ENCODE results near the gene TCN2. TPM values are rescaled to one million over a fixed set of nuclear protein-coding genes. Genes with fewer than 3 reads are reported as not detected.

Gene TCN2
- total and polyA plus RNA-seq, 9 of the 15 experiments (the other 6 are each of a cell fraction or from before 2014, with no cell fraction given), result 0.88 to 5.4 (median 1.7) TPM

DNA sequence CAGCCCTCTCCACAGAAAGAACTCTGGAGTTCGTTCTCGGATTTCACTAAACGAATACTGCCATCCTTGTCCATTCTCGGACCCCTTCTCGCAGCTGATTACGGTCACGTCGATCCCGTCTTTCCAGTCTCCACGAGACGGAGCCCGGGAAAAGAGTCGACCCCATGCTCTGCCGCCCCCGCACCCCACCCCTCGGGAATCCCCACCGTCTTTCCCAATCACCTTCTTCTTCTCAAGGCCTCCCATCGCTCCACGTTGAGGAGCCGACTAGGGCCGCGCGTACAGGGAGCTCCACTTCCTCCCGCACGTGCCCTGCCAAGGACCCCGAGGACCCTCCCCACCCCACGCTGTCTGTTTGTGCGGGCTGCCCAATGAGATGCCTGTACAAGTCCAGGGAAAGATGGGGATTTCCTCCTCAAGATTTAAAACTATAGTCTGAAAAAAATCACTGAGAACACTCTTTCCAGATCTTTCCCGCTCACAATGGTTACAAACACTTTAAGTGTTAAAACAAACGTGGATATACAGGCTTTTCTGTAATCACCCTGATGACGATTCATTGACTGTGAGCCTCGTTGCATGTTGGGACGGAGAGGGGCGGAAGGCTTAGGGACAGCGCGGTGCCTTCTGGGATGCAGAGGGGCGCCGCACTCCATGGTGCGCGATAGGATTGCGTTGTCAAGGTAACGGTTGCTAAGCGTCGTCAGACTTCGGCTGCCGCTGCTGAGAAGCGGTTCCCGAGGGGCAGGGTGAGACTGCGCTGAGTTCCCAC, 15.2 kb upstream of the TCN2 start, which contains the start of gene PES1:
PES1 (minus strand) TSS at position 323 of the 772 bp plus-strand sequence; CDS start at position 246, 77 bp downstream.
- FAIRE-seq (peak; percentile 99), DNase-seq (ENCODE audit: extremely low read depth in 1 of 4, low spot score in 3 of 4) (peak; percentile 89 to 97 (median 92)), ATAC-seq (peak; percentile 99)
- peak within 1 kb of the TSS; percentile 93 for H3K27ac ChIP-seq (ENCODE audit: extremely low read depth, low read depth, low read length)
- H3K36me3 ChIP-seq (ENCODE audit: control insufficient read depth, insufficient read depth, low read length), result peaks cover 38% of the 10 kb centered on the region
- ChIA-PET CTCF (ENCODE audit: low intra/inter-chr PET ratio) (interaction anchor here (0.5 kb wide), 1 partner anchor 173 kb away, joined by 3 read pairs; no protein-coding TSS in a partner anchor), POLR2A (interaction anchor here (0.8 to 1.8 kb wide), 8 partner anchors 10 to 154 kb away, joined by 3 to 11 read pairs (median 5); partner anchors contain the start of gene TCN2)
- H3K4me3 ChIP-seq, result peak within 1 kb of the TSS; percentile 61
- H4K20me1 ChIP-seq (replicated peaks; ENCODE audit: control insufficient read depth, insufficient read depth, low read length), result no peaks in the 10 kb centered on the region
- no peaks in the 10 kb centered on the region for H3K9me3 ChIP-seq (replicated peaks; ENCODE audit: control insufficient read depth, insufficient read depth, low read depth, low read length)
- H3K79me2 ChIP-seq (ENCODE audit: control insufficient read depth, insufficient read depth, low read length), result peaks cover 32% of the 10 kb centered on the region
- in situ Hi-C loops (cut with MboI), result no loop called here
- peak within 1 kb of the TSS; percentile 90 for H2AFZ ChIP-seq (ENCODE audit: low read depth, low read length)
- no peaks in the 10 kb centered on the region for H3K27me3 ChIP-seq (ENCODE audit: control insufficient read depth in 2 of 2, insufficient read depth in 2 of 2, low read length in 2 of 2)
- H3K9me1 ChIP-seq (ENCODE audit: control insufficient read depth, insufficient read depth, low read length), result no peaks in the 10 kb centered on the region
- peak within 1 kb of the TSS; percentile 96 for H3K4me2 ChIP-seq (ENCODE audit: insufficient read depth, low read length)
- no TSS peak for BruUV-seq (replicated peaks)
- H3K4me1 ChIP-seq (replicated peaks in 1 of 2; ENCODE audit: control insufficient read depth in 2 of 2, insufficient read depth in 2 of 2, low read length in 2 of 2), result peaks cover 0 to 6% of the 10 kb centered on the region in 2 experiments; a peak in 2 of 5 replicates
- intact Hi-C loops (cut with micrococcal nuclease), result no loop called here
- WGBS (ENCODE audit: insufficient coverage, low coverage, missing lambda C conversion rate), result 1% methylated on average over 40 of the region's 49 CpGs
- peak within 1 kb of the TSS; percentile 90 to 92 for H3K9ac ChIP-seq (ENCODE audit: insufficient read depth in 1 of 2, low read depth in 2 of 2, low read length in 2 of 2)
- TF ChIP-seq RBFOX2 (IDR thresholded peaks at IDR 0.05; ENCODE audit: low read depth, low read length) (peak; percentile 76), ZNF316 (IDR thresholded peaks at IDR 0.05) (no peak), POU5F1 (IDR thresholded peaks at IDR 0.05; ENCODE audit: borderline replicate concordance, low read depth, low read length, partially characterized antibody) (no peak), PHTF2 (CRISPR knock-in tag; IDR thresholded peaks at IDR 0.05) (no peak), MCM7 (IDR thresholded peaks at IDR 0.05) (no peak), POLR3G (IDR thresholded peaks at IDR 0.05; ENCODE audit: extremely low read depth, insufficient read length, insufficient replicate concordance) (no peak), HNRNPH1 (optimal IDR thresholded peaks at IDR 0.05; ENCODE audit: low read depth, low read length) (no peak), ZNF274 (IDR thresholded peaks at IDR 0.05; ENCODE audit: borderline replicate concordance, low read depth, low read length) (no peak), NUFIP1 (IDR thresholded peaks at IDR 0.05; ENCODE audit: partially characterized antibody) (no peak), TAL1 (IDR thresholded peaks at IDR 0.05) (0 out of 2 replicates have a peak, but pooled peaks have one; percentile 12)
- TF ChIP-seq, protein P1, sequence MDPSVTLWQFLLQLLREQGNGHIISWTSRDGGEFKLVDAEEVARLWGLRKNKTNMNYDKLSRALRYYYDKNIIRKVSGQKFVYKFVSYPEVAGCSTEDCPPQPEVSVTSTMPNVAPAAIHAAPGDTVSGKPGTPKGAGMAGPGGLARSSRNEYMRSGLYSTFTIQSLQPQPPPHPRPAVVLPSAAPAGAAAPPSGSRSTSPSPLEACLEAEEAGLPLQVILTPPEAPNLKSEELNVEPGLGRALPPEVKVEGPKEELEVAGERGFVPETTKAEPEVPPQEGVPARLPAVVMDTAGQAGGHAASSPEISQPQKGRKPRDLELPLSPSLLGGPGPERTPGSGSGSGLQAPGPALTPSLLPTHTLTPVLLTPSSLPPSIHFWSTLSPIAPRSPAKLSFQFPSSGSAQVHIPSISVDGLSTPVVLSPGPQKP (CRISPR knock-in tag; IDR thresholded peaks at IDR 0.05), result no peak
- TF ChIP-seq, protein P2, sequence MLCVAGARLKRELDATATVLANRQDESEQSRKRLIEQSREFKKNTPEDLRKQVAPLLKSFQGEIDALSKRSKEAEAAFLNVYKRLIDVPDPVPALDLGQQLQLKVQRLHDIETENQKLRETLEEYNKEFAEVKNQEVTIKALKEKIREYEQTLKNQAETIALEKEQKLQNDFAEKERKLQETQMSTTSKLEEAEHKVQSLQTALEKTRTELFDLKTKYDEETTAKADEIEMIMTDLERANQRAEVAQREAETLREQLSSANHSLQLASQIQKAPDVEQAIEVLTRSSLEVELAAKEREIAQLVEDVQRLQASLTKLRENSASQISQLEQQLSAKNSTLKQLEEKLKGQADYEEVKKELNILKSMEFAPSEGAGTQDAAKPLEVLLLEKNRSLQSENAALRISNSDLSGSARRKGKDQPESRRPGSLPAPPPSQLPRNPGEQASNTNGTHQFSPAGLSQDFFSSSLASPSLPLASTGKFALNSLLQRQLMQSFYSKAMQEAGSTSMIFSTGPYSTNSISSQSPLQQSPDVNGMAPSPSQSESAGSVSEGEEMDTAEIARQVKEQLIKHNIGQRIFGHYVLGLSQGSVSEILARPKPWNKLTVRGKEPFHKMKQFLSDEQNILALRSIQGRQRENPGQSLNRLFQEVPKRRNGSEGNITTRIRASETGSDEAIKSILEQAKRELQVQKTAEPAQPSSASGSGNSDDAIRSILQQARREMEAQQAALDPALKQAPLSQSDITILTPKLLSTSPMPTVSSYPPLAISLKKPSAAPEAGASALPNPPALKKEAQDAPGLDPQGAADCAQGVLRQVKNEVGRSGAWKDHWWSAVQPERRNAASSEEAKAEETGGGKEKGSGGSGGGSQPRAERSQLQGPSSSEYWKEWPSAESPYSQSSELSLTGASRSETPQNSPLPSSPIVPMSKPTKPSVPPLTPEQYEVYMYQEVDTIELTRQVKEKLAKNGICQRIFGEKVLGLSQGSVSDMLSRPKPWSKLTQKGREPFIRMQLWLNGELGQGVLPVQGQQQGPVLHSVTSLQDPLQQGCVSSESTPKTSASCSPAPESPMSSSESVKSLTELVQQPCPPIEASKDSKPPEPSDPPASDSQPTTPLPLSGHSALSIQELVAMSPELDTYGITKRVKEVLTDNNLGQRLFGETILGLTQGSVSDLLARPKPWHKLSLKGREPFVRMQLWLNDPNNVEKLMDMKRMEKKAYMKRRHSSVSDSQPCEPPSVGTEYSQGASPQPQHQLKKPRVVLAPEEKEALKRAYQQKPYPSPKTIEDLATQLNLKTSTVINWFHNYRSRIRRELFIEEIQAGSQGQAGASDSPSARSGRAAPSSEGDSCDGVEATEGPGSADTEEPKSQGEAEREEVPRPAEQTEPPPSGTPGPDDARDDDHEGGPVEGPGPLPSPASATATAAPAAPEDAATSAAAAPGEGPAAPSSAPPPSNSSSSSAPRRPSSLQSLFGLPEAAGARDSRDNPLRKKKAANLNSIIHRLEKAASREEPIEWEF (CRISPR knock-in tag; IDR thresholded peaks at IDR 0.05), result no peak

All from K562 (cell line).